AG09309 (cell line): ENCODE results near the gene P2RX7.

ENCODE experiments used
- DNase-seq: peaks from one replicate; pipeline ENCODE4 v3.0.0-alpha.2; 2010; ENCODE audit warnings: low read depth
- H3K4me3 ChIP-seq: 2 replicates; pipeline ENCODE4 v1.5.1; 2011; ENCODE audit warnings: mild to moderate bottlenecking, low read depth, low read length, moderate library complexity; ENCODE audit not compliant: control insufficient read depth
- CTCF ChIP-seq: IDR thresholded peaks from 2 replicates; pipeline ENCODE4 v1.5.1; 2011; ENCODE audit warnings: mild to moderate bottlenecking, low read depth, low read length, inconsistent platforms; ENCODE audit not compliant: insufficient read depth, control insufficient read depth; ENCODE audit errors: missing control alignments

The P2RX7 gene

GRCh38 chr12:121095544-121096198 is 37.0 kb upstream of the P2RX7 start:
- peak overlapping the region; percentile 36 for H3K4me3 ChIP-seq
- DNase-seq = no peak
- peak; percentile 85 for TF ChIP-seq CTCF

- no peak overlapping the region for H3K4me3 ChIP-seq
- no peak for TF ChIP-seq CTCF
- DNase-seq = no peak
Observed at GRCh38 chr12:121096199-121096798, 36.4 kb upstream of the P2RX7 start.

GRCh38 chr12:121099779-121100178 is 32.9 kb upstream of the P2RX7 start:
- no peak overlapping the region for H3K4me3 ChIP-seq
- TF ChIP-seq CTCF = no peak
- no peak for DNase-seq

- H3K4me3 ChIP-seq = no peak overlapping the region
- DNase-seq = no peak
- TF ChIP-seq CTCF = no peak
Observed at GRCh38 chr12:121102307-121102706, 30.4 kb upstream of the P2RX7 start.

- DNase-seq = no peak
- H3K4me3 ChIP-seq = no peak overlapping the region
- TF ChIP-seq CTCF = no peak
Observed at GRCh38 chr12:121107681-121108080, 25.0 kb upstream of the P2RX7 start.

- no peak overlapping the region for H3K4me3 ChIP-seq
- no peak for TF ChIP-seq CTCF
- no peak for DNase-seq
Observed at GRCh38 chr12:121108492-121108891, 24.2 kb upstream of the P2RX7 start.
